ENCODE measurements around the gene RAB29.
A peak's percentile ranks its signal among the peaks of the same experiment; 100 is the strongest.

The RAB29 gene

GRCh38 chr1:205797168-205797567 lies 21.9 kb upstream of the RAB29 start:
- Histone ChIP-seq H3K27ac (ENCODE audit: low read length) (no peak overlapping the region), H3K4me1 (ENCODE audit: control insufficient read depth, insufficient read depth, low read length) (peaks cover 9% of the 10 kb centered on the region), H3K9ac (ENCODE audit: low read length in 2 of 2) (no peak overlapping the region), H3K36me3 (ENCODE audit: control insufficient read depth in 2 of 2, insufficient read depth in 2 of 2, low read length in 2 of 2) (peaks cover 52 to 61% of the 10 kb centered on the region in 2 donors), H3K9me3 (ENCODE audit: control insufficient read depth in 2 of 2, low read length in 2 of 2) (no peaks in the 10 kb centered on the region), H3K4me3 (ENCODE audit: low read length in 2 of 2) (no peak overlapping the region), H3K27me3 (ENCODE audit: control insufficient read depth in 1 of 2, insufficient read depth in 2 of 2, low read length in 2 of 2) (no peaks in the 10 kb centered on the region)

DNA sequence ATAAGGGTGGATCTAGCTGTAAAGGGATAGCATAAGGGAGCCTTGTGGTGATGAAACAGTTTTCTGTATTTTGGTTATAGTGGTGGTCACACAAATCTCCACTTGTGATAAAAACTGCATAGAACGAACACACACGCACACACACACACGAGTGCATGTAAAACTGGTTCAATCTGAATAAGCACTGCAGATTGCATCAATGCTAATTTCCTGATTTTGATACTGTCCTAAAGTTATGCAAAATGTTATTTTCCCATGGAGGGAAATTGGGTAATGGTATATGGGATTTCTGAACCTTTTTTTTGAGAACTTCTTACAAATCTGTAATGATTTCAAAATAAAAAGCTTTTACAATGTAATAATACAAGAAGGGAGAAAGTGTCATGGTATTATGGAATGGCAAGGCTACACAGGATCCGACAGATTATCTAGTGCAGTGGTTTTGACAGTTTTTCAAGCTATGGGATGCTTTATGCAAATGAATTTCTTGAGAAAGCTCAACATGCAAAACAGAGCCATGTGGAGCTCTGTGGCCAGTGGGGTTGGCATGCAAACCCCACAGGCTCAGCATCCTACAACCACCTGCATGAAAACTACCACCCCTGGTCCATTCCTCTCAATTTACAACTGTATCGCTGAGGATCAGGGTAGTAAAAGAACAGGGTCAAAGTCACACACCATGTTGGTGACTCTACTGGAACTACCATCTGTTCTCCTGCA lies 18.9 kb upstream of the RAB29 start:
- no peak overlapping the region for H3K4me3 ChIP-seq (ENCODE audit: low read length in 2 of 2)
- H3K9ac ChIP-seq (ENCODE audit: low read length in 2 of 2) = no peak overlapping the region
- H3K27ac ChIP-seq (ENCODE audit: low read length) = no peak overlapping the region
- no peaks in the 10 kb centered on the region for H3K9me3 ChIP-seq (ENCODE audit: control insufficient read depth in 2 of 2, low read length in 2 of 2)
- H3K36me3 ChIP-seq (ENCODE audit: control insufficient read depth in 2 of 2, insufficient read depth in 2 of 2, low read length in 2 of 2) = peaks cover 50 to 66% of the 10 kb centered on the region in 2 donors
- H3K27me3 ChIP-seq (ENCODE audit: control insufficient read depth in 1 of 2, insufficient read depth in 2 of 2, low read length in 2 of 2) = no peaks in the 10 kb centered on the region
- H3K4me1 ChIP-seq (ENCODE audit: control insufficient read depth, insufficient read depth, low read length) = no peaks in the 10 kb centered on the region

GRCh38 chr1:205792961-205793673 lies 17.8 kb upstream of the RAB29 start:
- no peaks in the 10 kb centered on the region for H3K27me3 ChIP-seq (ENCODE audit: control insufficient read depth in 1 of 2, insufficient read depth in 2 of 2, low read length in 2 of 2)
- H3K4me3 ChIP-seq (ENCODE audit: low read length in 2 of 2) = no peak overlapping the region
- no peaks in the 10 kb centered on the region for H3K9me3 ChIP-seq (ENCODE audit: control insufficient read depth in 2 of 2, low read length in 2 of 2)
- peaks cover 41 to 56% of the 10 kb centered on the region in 2 donors for H3K36me3 ChIP-seq (ENCODE audit: control insufficient read depth in 2 of 2, insufficient read depth in 2 of 2, low read length in 2 of 2)
- no peak overlapping the region for H3K27ac ChIP-seq (ENCODE audit: low read length)
- H3K9ac ChIP-seq (ENCODE audit: low read length in 2 of 2) = no peak overlapping the region
- H3K4me1 ChIP-seq (ENCODE audit: control insufficient read depth, insufficient read depth, low read length) = no peaks in the 10 kb centered on the region

- Histone ChIP-seq H3K9ac (ENCODE audit: low read length in 2 of 2) (no peak overlapping the region), H3K4me1 (ENCODE audit: control insufficient read depth, insufficient read depth, low read length) (no peaks in the 10 kb centered on the region), H3K9me3 (ENCODE audit: control insufficient read depth in 2 of 2, low read length in 2 of 2) (no peaks in the 10 kb centered on the region), H3K4me3 (ENCODE audit: low read length in 2 of 2) (no peak overlapping the region), H3K27ac (ENCODE audit: low read length) (no peak overlapping the region), H3K27me3 (ENCODE audit: control insufficient read depth in 1 of 2, insufficient read depth in 2 of 2, low read length in 2 of 2) (no peaks in the 10 kb centered on the region), H3K36me3 (ENCODE audit: control insufficient read depth in 2 of 2, insufficient read depth in 2 of 2, low read length in 2 of 2) (peaks cover 35 to 49% of the 10 kb centered on the region in 2 donors)
Observed at GRCh38 chr1:205792481-205792881, 17.2 kb upstream of the RAB29 start.

- Histone ChIP-seq H3K9ac (ENCODE audit: low read length in 2 of 2) (no peak overlapping the region), H3K4me1 (ENCODE audit: control insufficient read depth, insufficient read depth, low read length) (no peaks in the 10 kb centered on the region), H3K27ac (ENCODE audit: low read length) (no peak overlapping the region), H3K4me3 (ENCODE audit: low read length in 2 of 2) (no peak overlapping the region), H3K9me3 (ENCODE audit: control insufficient read depth in 2 of 2, low read length in 2 of 2) (no peaks in the 10 kb centered on the region), H3K36me3 (ENCODE audit: control insufficient read depth in 2 of 2, insufficient read depth in 2 of 2, low read length in 2 of 2) (peaks cover 28 to 41% of the 10 kb centered on the region in 2 donors), H3K27me3 (ENCODE audit: control insufficient read depth in 1 of 2, insufficient read depth in 2 of 2, low read length in 2 of 2) (no peaks in the 10 kb centered on the region)
Observed at GRCh38 chr1:205791568-205792180, 16.4 kb upstream of the RAB29 start.

GRCh38 chr1:205787287-205787916 lies 12.1 kb upstream of the RAB29 start:
- H3K27me3 ChIP-seq (ENCODE audit: control insufficient read depth in 1 of 2, insufficient read depth in 2 of 2, low read length in 2 of 2) = no peaks in the 10 kb centered on the region
- no peak overlapping the region for H3K4me3 ChIP-seq (ENCODE audit: low read length in 2 of 2)
- peaks cover 8% of the 10 kb centered on the region for H3K4me1 ChIP-seq (ENCODE audit: control insufficient read depth, insufficient read depth, low read length)
- no peaks in the 10 kb centered on the region for H3K9me3 ChIP-seq (ENCODE audit: control insufficient read depth in 2 of 2, low read length in 2 of 2)
- peaks cover 5 to 8% of the 10 kb centered on the region in 2 donors for H3K36me3 ChIP-seq (ENCODE audit: control insufficient read depth in 2 of 2, insufficient read depth in 2 of 2, low read length in 2 of 2)
- H3K27ac ChIP-seq (ENCODE audit: low read length) = no peak overlapping the region
- no peak overlapping the region for H3K9ac ChIP-seq (ENCODE audit: low read length in 2 of 2)

DNA sequence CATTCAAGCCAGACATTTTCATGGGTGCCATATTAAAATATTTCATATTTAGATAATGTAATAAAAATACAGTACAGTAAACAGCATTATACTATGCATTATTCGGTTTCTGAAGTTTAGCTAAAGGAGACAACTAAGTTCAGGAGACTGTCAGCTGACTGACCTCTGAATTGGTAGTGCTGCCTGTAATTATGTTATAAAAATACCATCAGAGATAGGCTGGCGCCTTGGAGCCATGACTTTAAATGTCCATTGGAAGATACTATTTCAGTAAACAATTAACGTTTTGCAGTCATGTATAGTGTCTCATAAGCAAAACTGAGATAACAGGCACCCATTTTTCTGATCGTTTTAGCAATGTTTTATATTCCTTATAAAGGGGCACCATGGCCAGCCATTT lies 11.3 kb upstream of the RAB29 start:
- H3K9me3 ChIP-seq (ENCODE audit: control insufficient read depth in 2 of 2, low read length in 2 of 2) = no peaks in the 10 kb centered on the region
- peaks cover 8% of the 10 kb centered on the region for H3K4me1 ChIP-seq (ENCODE audit: control insufficient read depth, insufficient read depth, low read length)
- no peak overlapping the region for H3K9ac ChIP-seq (ENCODE audit: low read length in 2 of 2)
- H3K27ac ChIP-seq (ENCODE audit: low read length) = no peak overlapping the region
- no peak overlapping the region for H3K4me3 ChIP-seq (ENCODE audit: low read length in 2 of 2)
- H3K36me3 ChIP-seq (ENCODE audit: control insufficient read depth in 2 of 2, insufficient read depth in 2 of 2, low read length in 2 of 2) = peaks cover 5% of the 10 kb centered on the region in 2 donors
- no peaks in the 10 kb centered on the region for H3K27me3 ChIP-seq (ENCODE audit: control insufficient read depth in 1 of 2, insufficient read depth in 2 of 2, low read length in 2 of 2)

- Histone ChIP-seq H3K27me3 (ENCODE audit: control insufficient read depth in 1 of 2, insufficient read depth in 2 of 2, low read length in 2 of 2) (no peaks in the 10 kb centered on the region), H3K27ac (ENCODE audit: low read length) (no peak overlapping the region), H3K9me3 (ENCODE audit: control insufficient read depth in 2 of 2, low read length in 2 of 2) (no peaks in the 10 kb centered on the region), H3K9ac (ENCODE audit: low read length in 2 of 2) (no peak overlapping the region), H3K36me3 (ENCODE audit: control insufficient read depth in 2 of 2, insufficient read depth in 2 of 2, low read length in 2 of 2) (peaks cover 2 to 4% of the 10 kb centered on the region in 2 donors), H3K4me3 (ENCODE audit: low read length in 2 of 2) (no peak overlapping the region), H3K4me1 (ENCODE audit: control insufficient read depth, insufficient read depth, low read length) (peaks cover 8% of the 10 kb centered on the region)
Observed at GRCh38 chr1:205785446-205785845, 10.2 kb upstream of the RAB29 start.

- Histone ChIP-seq H3K9ac (ENCODE audit: low read length in 2 of 2) (peak overlapping the region in 1 of 2 donors; percentile 58), H3K4me3 (ENCODE audit: low read length in 2 of 2) (no peak overlapping the region), H3K4me1 (ENCODE audit: control insufficient read depth, insufficient read depth, low read length) (peaks cover 8% of the 10 kb centered on the region), H3K9me3 (ENCODE audit: control insufficient read depth in 2 of 2, low read length in 2 of 2) (no peaks in the 10 kb centered on the region), H3K27me3 (ENCODE audit: control insufficient read depth in 1 of 2, insufficient read depth in 2 of 2, low read length in 2 of 2) (no peaks in the 10 kb centered on the region), H3K36me3 (ENCODE audit: control insufficient read depth in 2 of 2, insufficient read depth in 2 of 2, low read length in 2 of 2) (no peaks in the 10 kb centered on the region), H3K27ac (ENCODE audit: low read length) (peak overlapping the region; percentile 53)
Observed at GRCh38 chr1:205783904-205784303, 8.6 kb upstream of the RAB29 start.

- Histone ChIP-seq H3K9me3 (ENCODE audit: control insufficient read depth in 2 of 2, low read length in 2 of 2) (no peaks in the 10 kb centered on the region), H3K9ac (ENCODE audit: low read length in 2 of 2) (no peak overlapping the region), H3K4me3 (ENCODE audit: low read length in 2 of 2) (no peak overlapping the region), H3K36me3 (ENCODE audit: control insufficient read depth in 2 of 2, insufficient read depth in 2 of 2, low read length in 2 of 2) (no peaks in the 10 kb centered on the region), H3K27ac (ENCODE audit: low read length) (peak overlapping the region; percentile 53), H3K4me1 (ENCODE audit: control insufficient read depth, insufficient read depth, low read length) (peaks cover 8% of the 10 kb centered on the region), H3K27me3 (ENCODE audit: control insufficient read depth in 1 of 2, insufficient read depth in 2 of 2, low read length in 2 of 2) (no peaks in the 10 kb centered on the region)
Observed at GRCh38 chr1:205783433-205783795, 8.1 kb upstream of the RAB29 start.

All from stomach smooth muscle (tissue), 2 donors.